OCI-LY7 (cell line): ENCODE measurements around the gene SORCS1. TPM values are rescaled to one million over a fixed set of nuclear protein-coding genes. Genes with fewer than 3 reads are reported as not detected.

Source experiments
- BruUV-seq: library from RNA; stranded (reverse); fragments of 400-500 nt; replicated peaks from 2 replicates; lab custom pipeline; 2021; lab: Mats Ljungman, UMichigan
- CTCF ChIA-PET: fragments of 300-600 bp; sonication (Branson Sonifier 250); formaldehyde crosslinking; loops from one replicate; lab custom pipeline; 2022; ENCODE audit warnings: antibody characterized with exemption; ENCODE audit not compliant: unreplicated experiment; lab: Charles Lee
- POLR2A ChIA-PET: fragments of 300-600 bp; sonication (Branson Sonifier 250); formaldehyde crosslinking; loops from one replicate; lab custom pipeline; 2022; ENCODE audit warnings: antibody characterized with exemption; lab: Charles Lee
- DNase-seq: peaks from one replicate; pipeline ENCODE4 v3.0.0-alpha.2; 2015; ENCODE audit warnings: low spot score
- H2AFZ ChIP-seq: fragments of 200-600 bp; sonication (generic), shearing (Covaris generic); 2 replicates; pipeline ENCODE4 v1.6.1; 2014; ENCODE audit warnings: mild to moderate bottlenecking, antibody characterized with exemption, low read length, moderate library complexity
- H3K27ac ChIP-seq: fragments of 200-600 bp; sonication (generic); 2 replicates; pipeline ENCODE4 v1.5.1; 2014; ENCODE audit warnings: mixed run types, low read depth, mild to moderate bottlenecking, moderate library complexity, low read length, inconsistent platforms; ENCODE audit not compliant: poor library complexity, severe bottlenecking
- H3K36me3 ChIP-seq: fragments of 200-600 bp; sonication (generic); 2 replicates; pipeline ENCODE4 v1.6.1; 2014; ENCODE audit warnings: mild to moderate bottlenecking, antibody characterized with exemption, low read length, moderate library complexity, mixed read lengths; ENCODE audit not compliant: insufficient read depth
- H3K4me1 ChIP-seq: fragments of 200-600 bp; sonication (generic); 2 replicates; pipeline ENCODE4 v1.5.1; 2014; ENCODE audit warnings: mild to moderate bottlenecking, low read length; ENCODE audit not compliant: insufficient read depth, poor library complexity, severe bottlenecking
- H3K4me2 ChIP-seq: fragments of 200-600 bp; sonication (generic); 2 replicates; pipeline ENCODE4 v1.6.1; 2014; ENCODE audit warnings: mild to moderate bottlenecking, low read length
- H3K4me3 ChIP-seq: fragments of 200-600 bp; sonication (generic); 2 replicates; pipeline ENCODE4 v1.5.1; 2014; ENCODE audit warnings: mild to moderate bottlenecking, low read depth, low read length; ENCODE audit not compliant: poor library complexity, severe bottlenecking
- H3K79me2 ChIP-seq: fragments of 200-600 bp; sonication (generic); 2 replicates; pipeline ENCODE4 v1.6.1; 2016; ENCODE audit warnings: low read depth, mild to moderate bottlenecking, low read length, moderate library complexity, mixed read lengths; ENCODE audit not compliant: insufficient read depth
- H3K9me2 ChIP-seq: fragments of 200-600 bp; sonication (generic); 2 replicates; pipeline ENCODE4 v1.6.1; 2016; ENCODE audit warnings: mild to moderate bottlenecking, low read length, mixed read lengths; ENCODE audit not compliant: insufficient read depth
- H3K9me3 ChIP-seq: fragments of 200-600 bp; sonication (generic); 2 replicates; pipeline ENCODE4 v1.6.1; 2014; ENCODE audit warnings: mild to moderate bottlenecking, mixed run types, low read length, mixed read lengths
- H4K20me1 ChIP-seq: fragments of 200-600 bp; sonication (generic); 2 replicates; pipeline ENCODE4 v1.6.1; 2014; ENCODE audit warnings: mild to moderate bottlenecking, antibody characterized with exemption, low read length, moderate library complexity, mixed read lengths; ENCODE audit not compliant: insufficient read depth
- EZH2phosphoT487 ChIP-seq: fragments of 200-600 bp; sonication (generic); IDR thresholded peaks from 2 replicates; pipeline ENCODE4 v1.6.1; 2018; ENCODE audit warnings: low read depth, borderline replicate concordance, mild to moderate bottlenecking, mixed run types, antibody characterized with exemption, low read length, moderate library complexity, mixed read lengths
- intact Hi-C: fragments of 100-400 bp; cut with micrococcal nuclease; formaldehyde crosslinking; loops from one replicate; pipeline ENCODE4 v1.10.0; 2022; ENCODE audit not compliant: unreplicated experiment
- total RNA-seq, 2 experiments: library from RNA; depleted of rRNA in 1 of 2; stranded (reverse); fragments of >200 nt in 1 of 2; shearing (Covaris generic) in 1 of 2; gene quantifications; 2 replicates each; pipeline ENCODE4 v1.2.3, GENCODE V29; 2014 to 2022
- TF ChIP-seq, protein P1 (sequence below): fragments of 200-600 bp; sonication (generic); conservative IDR thresholded peaks from 2 replicates; pipeline ENCODE4 v1.5.1; 2014; ENCODE audit warnings: mild to moderate bottlenecking, antibody characterized with exemption, low read length, moderate library complexity, mixed read lengths

SORCS1 gene
- total RNA-seq, 2 experiments from 2014 or later: not detected

DNA sequence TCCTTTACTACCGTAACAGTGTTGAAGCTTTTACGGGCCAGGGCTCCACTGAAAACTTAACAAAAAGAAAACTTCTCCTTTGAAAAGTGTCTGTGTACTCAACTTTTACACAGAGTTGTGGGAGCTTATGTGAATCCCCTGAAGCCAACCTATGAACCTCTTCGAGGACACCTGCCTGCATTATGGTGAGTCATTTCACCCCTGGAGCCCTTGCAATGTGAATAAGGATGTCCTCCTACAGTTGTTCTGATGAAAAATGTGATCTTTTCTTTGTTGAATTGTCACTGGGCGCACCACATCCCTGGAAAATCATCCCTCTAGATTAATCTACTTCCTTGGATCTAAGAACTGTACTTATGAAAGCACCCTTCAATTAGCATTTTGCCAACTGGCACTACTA lies 93.2 kb downstream of the SORCS1 start:
- ChIA-PET CTCF (no interaction called here), POLR2A (no interaction called here)
- H3K79me2 ChIP-seq: no peaks in the 10 kb centered on the region
- intact Hi-C loops: no loop called here
- no peaks in the 10 kb centered on the region for H3K9me3 ChIP-seq
- no peaks in the 10 kb centered on the region for H3K9me2 ChIP-seq
- H3K4me1 ChIP-seq: no peaks in the 10 kb centered on the region
- no peaks in the 10 kb centered on the region for H3K36me3 ChIP-seq
- BruUV-seq: no TSS peak
- H4K20me1 ChIP-seq: no peaks in the 10 kb centered on the region
- DNase-seq: no peak
- no peak overlapping the region for H2AFZ ChIP-seq
- H3K4me3 ChIP-seq: no peak overlapping the region
- H3K27ac ChIP-seq: no peak overlapping the region
- TF ChIP-seq EZH2phosphoT487: no peak
- TF ChIP-seq, protein P1, sequence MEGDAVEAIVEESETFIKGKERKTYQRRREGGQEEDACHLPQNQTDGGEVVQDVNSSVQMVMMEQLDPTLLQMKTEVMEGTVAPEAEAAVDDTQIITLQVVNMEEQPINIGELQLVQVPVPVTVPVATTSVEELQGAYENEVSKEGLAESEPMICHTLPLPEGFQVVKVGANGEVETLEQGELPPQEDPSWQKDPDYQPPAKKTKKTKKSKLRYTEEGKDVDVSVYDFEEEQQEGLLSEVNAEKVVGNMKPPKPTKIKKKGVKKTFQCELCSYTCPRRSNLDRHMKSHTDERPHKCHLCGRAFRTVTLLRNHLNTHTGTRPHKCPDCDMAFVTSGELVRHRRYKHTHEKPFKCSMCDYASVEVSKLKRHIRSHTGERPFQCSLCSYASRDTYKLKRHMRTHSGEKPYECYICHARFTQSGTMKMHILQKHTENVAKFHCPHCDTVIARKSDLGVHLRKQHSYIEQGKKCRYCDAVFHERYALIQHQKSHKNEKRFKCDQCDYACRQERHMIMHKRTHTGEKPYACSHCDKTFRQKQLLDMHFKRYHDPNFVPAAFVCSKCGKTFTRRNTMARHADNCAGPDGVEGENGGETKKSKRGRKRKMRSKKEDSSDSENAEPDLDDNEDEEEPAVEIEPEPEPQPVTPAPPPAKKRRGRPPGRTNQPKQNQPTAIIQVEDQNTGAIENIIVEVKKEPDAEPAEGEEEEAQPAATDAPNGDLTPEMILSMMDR: no peak
- no peak overlapping the region for H3K4me2 ChIP-seq

DNA sequence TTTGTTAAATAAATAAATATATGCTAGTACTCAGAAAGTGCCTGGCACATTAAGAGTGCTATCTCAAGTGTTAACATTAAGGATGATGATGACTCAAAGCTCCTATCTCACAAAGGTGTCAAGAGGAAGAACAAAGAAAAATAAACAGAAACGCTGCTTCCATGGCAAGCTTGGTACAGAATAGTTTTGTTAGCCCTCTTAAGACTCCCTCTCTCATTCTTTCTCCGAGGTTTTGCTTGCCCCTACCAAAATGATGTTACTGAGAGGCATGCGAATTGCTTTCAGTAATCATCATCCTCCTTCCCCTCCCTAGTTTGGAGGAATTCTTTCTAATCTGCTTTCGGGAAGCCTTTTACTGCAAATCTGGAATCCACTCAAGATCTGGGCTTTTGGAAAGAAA lies 96.7 kb downstream of the SORCS1 start:
- ChIA-PET CTCF (no interaction called here), POLR2A (no interaction called here)
- intact Hi-C loops: no loop called here
- Histone ChIP-seq H3K27ac (no peak overlapping the region), H3K4me3 (no peak overlapping the region), H2AFZ (no peak overlapping the region), H3K4me2 (no peak overlapping the region), H3K36me3 (no peaks in the 10 kb centered on the region), H4K20me1 (no peaks in the 10 kb centered on the region), H3K9me2 (no peaks in the 10 kb centered on the region), H3K9me3 (no peaks in the 10 kb centered on the region), H3K79me2 (no peaks in the 10 kb centered on the region), H3K4me1 (no peaks in the 10 kb centered on the region)
- no TSS peak for BruUV-seq
- DNase-seq: no peak
- TF ChIP-seq, protein P1: no peak
- TF ChIP-seq EZH2phosphoT487: no peak

DNA sequence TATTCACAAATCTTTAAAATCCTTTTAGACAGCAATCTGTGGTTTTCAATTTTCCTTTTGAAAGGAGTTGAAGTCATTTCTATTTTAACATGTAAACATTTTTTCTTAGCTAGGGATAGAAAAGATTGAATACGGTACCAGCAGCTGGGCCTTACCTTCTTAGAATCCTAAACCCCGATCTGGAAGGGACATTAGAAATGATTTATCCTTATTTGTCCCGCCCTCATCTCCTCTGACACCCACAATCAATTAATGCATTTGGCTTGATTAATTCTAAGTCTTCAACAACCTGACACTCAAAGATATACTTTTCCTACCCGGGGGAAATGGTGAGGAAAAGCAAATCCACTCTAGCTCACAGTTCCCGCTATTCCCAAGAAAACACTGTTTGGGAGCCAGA lies 100.4 kb downstream of the SORCS1 start:
- H3K4me2 ChIP-seq: no peak overlapping the region
- no TSS peak for BruUV-seq
- H3K4me1 ChIP-seq: no peaks in the 10 kb centered on the region
- no peaks in the 10 kb centered on the region for H3K9me2 ChIP-seq
- no peaks in the 10 kb centered on the region for H4K20me1 ChIP-seq
- CTCF ChIA-PET: no interaction called here
- POLR2A ChIA-PET: no interaction called here
- H3K4me3 ChIP-seq: no peak overlapping the region
- H3K27ac ChIP-seq: no peak overlapping the region
- no peak for DNase-seq
- TF ChIP-seq, protein P1: no peak
- no peak for TF ChIP-seq EZH2phosphoT487
- H2AFZ ChIP-seq: no peak overlapping the region
- no peaks in the 10 kb centered on the region for H3K79me2 ChIP-seq
- intact Hi-C loops: no loop called here
- no peaks in the 10 kb centered on the region for H3K9me3 ChIP-seq
- no peaks in the 10 kb centered on the region for H3K36me3 ChIP-seq
